Parathyroid adenoma (tissue), 2 donors: Measurements from ENCODE around the gene TBC1D20.

ENCODE experiments used
- H2AFZ ChIP-seq: fragments of 300-600 bp; sonication (generic); one replicate; pipeline ENCODE4 v1.7.0; 2017; ENCODE audit warnings: antibody characterized with exemption, mild to moderate bottlenecking
- H3K27ac ChIP-seq: fragments of 300-600 bp; sonication (generic); one replicate; pipeline ENCODE4 v1.7.0; 2017
- H3K27me3 ChIP-seq: fragments of 300-600 bp; sonication (generic); one replicate; pipeline ENCODE4 v1.7.0; 2017; ENCODE audit warnings: low read length; ENCODE audit not compliant: control insufficient read depth, insufficient read depth
- H3K36me3 ChIP-seq: fragments of 300-600 bp; sonication (generic); one replicate; pipeline ENCODE4 v1.7.0; 2017; ENCODE audit warnings: low read length; ENCODE audit not compliant: control insufficient read depth, insufficient read depth
- H3K4me1 ChIP-seq: fragments of 300-600 bp; sonication (generic); one replicate; pipeline ENCODE4 v1.7.0; 2017; ENCODE audit warnings: control low read depth
- H3K4me2 ChIP-seq: fragments of 300-600 bp; sonication (generic); one replicate; pipeline ENCODE4 v1.7.0; 2017; ENCODE audit warnings: low read length
- H3K4me3 ChIP-seq: fragments of 300-600 bp; sonication (generic); one replicate; pipeline ENCODE4 v1.7.0; 2017; ENCODE audit warnings: low read depth, low read length
- H3K79me2 ChIP-seq: fragments of 300-600 bp; sonication (generic); one replicate; pipeline ENCODE4 v1.7.0; 2017; ENCODE audit warnings: control low read depth
- H3K9ac ChIP-seq: fragments of 300-600 bp; sonication (generic); one replicate; pipeline ENCODE4 v1.7.0; 2017; ENCODE audit warnings: mild to moderate bottlenecking
- H3K9me3 ChIP-seq: fragments of 300-600 bp; sonication (generic); one replicate; pipeline ENCODE4 v1.7.0; 2017; ENCODE audit warnings: low read length; ENCODE audit not compliant: control insufficient read depth
- TF ChIP-seq, protein P1 (sequence below): fragments of 300-600 bp; sonication (generic); IDR thresholded peaks from one replicate; pipeline ENCODE4 v1.7.0; 2017; ENCODE audit warnings: antibody characterized with exemption, mild to moderate bottlenecking
- donor health status: primary hyperparathyroidism.

TBC1D20 gene

DNA sequence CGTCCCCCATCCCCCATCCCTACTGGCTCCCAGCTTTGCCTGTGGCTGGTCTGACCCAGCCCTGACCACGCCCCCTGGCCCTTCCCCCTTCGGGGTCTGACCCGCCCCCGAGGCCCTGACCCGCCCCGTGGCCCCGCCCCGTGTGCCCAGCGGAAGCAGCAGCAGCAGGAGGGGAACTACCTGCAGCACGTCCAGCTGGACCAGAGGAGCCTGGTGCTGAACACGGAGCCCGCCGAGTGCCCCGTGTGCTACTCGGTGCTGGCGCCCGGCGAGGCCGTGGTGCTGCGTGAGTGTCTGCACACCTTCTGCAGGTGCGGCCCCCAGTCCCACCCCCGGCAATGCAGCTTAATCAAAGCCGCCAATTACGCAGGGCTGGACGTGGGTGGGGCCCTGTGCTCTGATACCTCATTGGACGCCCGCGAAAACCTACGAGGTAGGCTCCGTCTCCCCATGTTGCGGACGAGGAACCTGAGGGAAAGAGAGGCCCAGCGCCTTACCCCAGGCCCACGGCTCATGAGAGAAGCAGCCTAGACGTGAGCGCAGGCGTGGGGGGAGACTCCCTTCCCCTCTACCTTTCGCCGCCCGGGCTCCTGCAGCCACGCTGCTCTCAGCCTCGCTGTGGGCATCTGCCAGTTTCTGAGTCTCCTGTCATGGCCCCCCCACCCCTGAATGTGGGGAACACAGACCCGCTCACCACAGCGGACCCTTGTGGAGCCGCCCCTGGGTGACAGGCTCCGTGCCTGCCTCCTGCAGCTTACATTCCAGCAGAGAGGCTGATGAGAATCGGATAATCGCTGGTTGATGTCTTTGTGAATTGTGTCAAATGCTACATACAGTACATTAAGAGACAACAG lies 41.4 kb downstream of the TBC1D20 start:
- no peak overlapping the region for H2AFZ ChIP-seq
- no peaks in the 10 kb centered on the region for H3K36me3 ChIP-seq
- no peaks in the 10 kb centered on the region for H3K27me3 ChIP-seq
- H3K79me2 ChIP-seq = peaks cover 2% of the 10 kb centered on the region
- H3K4me3 ChIP-seq = no peak overlapping the region
- no peak overlapping the region for H3K9ac ChIP-seq
- TF ChIP-seq, protein P1, sequence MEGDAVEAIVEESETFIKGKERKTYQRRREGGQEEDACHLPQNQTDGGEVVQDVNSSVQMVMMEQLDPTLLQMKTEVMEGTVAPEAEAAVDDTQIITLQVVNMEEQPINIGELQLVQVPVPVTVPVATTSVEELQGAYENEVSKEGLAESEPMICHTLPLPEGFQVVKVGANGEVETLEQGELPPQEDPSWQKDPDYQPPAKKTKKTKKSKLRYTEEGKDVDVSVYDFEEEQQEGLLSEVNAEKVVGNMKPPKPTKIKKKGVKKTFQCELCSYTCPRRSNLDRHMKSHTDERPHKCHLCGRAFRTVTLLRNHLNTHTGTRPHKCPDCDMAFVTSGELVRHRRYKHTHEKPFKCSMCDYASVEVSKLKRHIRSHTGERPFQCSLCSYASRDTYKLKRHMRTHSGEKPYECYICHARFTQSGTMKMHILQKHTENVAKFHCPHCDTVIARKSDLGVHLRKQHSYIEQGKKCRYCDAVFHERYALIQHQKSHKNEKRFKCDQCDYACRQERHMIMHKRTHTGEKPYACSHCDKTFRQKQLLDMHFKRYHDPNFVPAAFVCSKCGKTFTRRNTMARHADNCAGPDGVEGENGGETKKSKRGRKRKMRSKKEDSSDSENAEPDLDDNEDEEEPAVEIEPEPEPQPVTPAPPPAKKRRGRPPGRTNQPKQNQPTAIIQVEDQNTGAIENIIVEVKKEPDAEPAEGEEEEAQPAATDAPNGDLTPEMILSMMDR = no peak
- no peaks in the 10 kb centered on the region for H3K9me3 ChIP-seq
- H3K4me1 ChIP-seq = no peaks in the 10 kb centered on the region
- H3K4me2 ChIP-seq = no peak overlapping the region
- no peak overlapping the region for H3K27ac ChIP-seq

DNA sequence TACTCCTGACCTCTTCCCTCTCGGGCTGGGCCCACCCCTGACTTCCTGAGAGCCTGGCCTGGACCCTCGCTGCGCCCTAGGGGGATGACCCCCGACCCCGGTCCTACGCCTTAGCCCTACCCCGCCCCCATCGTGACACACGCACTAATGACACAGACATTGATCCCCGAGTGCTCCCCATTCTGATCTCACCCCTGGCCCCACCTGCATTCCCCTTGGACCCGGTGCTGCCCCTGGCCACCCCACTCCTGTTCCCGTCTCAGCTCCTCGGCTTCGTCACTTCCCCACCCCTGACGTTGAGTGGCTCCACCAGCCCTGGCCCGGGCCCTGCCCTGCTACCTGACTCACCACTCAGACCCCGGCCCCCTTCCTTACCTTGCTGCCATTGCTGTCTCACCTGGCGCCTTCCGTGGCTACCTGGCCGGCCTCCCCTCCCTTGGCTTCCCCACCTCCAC lies 42.1 kb downstream of the TBC1D20 start:
- TF ChIP-seq, protein P1 = no peak
- Histone ChIP-seq H3K27ac (no peak overlapping the region), H3K9me3 (no peaks in the 10 kb centered on the region), H3K4me1 (no peaks in the 10 kb centered on the region), H3K36me3 (no peaks in the 10 kb centered on the region), H3K27me3 (no peaks in the 10 kb centered on the region), H3K4me3 (no peak overlapping the region), H3K79me2 (peaks cover 2% of the 10 kb centered on the region), H3K9ac (no peak overlapping the region), H2AFZ (no peak overlapping the region), H3K4me2 (no peak overlapping the region)

DNA sequence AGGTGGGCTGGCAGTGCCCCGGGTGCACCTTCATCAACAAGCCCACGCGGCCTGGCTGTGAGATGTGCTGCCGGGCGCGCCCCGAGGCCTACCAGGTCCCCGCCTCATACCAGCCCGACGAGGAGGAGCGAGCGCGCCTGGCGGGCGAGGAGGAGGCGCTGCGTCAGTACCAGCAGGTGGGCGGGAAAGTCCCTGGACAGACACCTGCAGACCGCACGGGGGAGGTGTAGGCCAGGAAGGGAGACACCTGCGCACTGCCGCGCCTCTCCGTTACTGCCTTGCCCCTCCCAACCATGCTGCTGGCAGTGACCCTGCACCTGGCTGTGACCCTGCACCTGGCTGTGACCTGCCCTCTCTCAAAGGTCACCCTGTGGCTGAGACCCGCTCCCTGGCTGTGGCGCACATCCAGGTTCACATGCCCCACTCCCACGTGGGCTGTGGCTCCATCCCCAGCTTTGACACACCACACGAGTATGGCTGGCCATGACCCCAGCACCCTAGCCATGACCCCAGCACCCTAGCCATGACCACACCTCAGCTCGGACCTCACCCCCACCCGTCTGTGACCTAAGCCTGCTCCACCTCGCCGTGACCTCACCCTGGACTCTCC lies 42.7 kb downstream of the TBC1D20 start:
- no peak overlapping the region for H3K4me2 ChIP-seq
- H3K4me1 ChIP-seq = no peaks in the 10 kb centered on the region
- no peaks in the 10 kb centered on the region for H3K36me3 ChIP-seq
- H3K9me3 ChIP-seq = no peaks in the 10 kb centered on the region
- no peaks in the 10 kb centered on the region for H3K27me3 ChIP-seq
- TF ChIP-seq, protein P1 = no peak
- H2AFZ ChIP-seq = no peak overlapping the region
- H3K79me2 ChIP-seq = peaks cover 2% of the 10 kb centered on the region
- H3K9ac ChIP-seq = no peak overlapping the region
- H3K4me3 ChIP-seq = no peak overlapping the region
- no peak overlapping the region for H3K27ac ChIP-seq

DNA sequence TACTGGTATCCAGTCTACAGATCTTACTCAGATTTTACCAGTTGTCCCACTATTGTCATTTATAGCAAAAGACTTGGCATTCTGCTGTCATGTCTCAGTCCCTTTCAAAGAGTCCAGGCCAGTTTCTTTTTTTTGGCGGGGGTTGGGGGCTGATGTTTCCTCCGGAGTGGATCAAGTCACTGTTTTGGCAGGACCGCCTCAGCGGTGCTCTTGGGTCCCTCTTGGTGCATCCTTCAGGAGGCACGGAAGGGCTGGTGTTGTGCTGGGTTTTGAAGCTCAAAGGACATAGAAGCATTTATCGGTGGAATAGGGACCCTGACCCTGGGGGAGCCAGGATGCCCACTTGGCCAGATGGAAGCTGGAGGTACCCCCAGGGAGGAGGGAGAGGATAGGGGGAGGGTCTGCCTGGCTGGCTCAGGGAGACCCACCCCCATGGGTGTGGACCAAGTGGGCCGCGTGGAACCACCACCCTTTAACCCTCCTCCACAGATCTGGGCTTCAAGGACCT lies 43.4 kb downstream of the TBC1D20 start:
- no peaks in the 10 kb centered on the region for H3K36me3 ChIP-seq

More for the DNA sequence above, 43.4 kb downstream of the TBC1D20 start:
- H2AFZ ChIP-seq = no peak overlapping the region
- H3K79me2 ChIP-seq = peaks cover 2% of the 10 kb centered on the region
- H3K9ac ChIP-seq = no peak overlapping the region
- H3K27ac ChIP-seq = no peak overlapping the region
- no peak overlapping the region for H3K4me3 ChIP-seq
- no peak overlapping the region for H3K4me2 ChIP-seq
- TF ChIP-seq, protein P1 = no peak
- H3K27me3 ChIP-seq = no peaks in the 10 kb centered on the region
- H3K4me1 ChIP-seq = no peaks in the 10 kb centered on the region
- no peaks in the 10 kb centered on the region for H3K9me3 ChIP-seq
